H1 (cell line): ENCODE measurements around the gene HECTD3. TPM values are rescaled to one million over a fixed set of nuclear protein-coding genes. Genes with fewer than 3 reads are reported as not detected.

Experiments used
- HDAC6 ChIP-seq: IDR thresholded peaks from one replicate; pipeline ENCODE4 v1.7.1; 2012; ENCODE audit warnings: low read depth, mild to moderate bottlenecking, inconsistent platforms, low read length, moderate library complexity
- TEAD4 ChIP-seq: IDR thresholded peaks from 2 replicates; pipeline ENCODE4 v1.6.1; 2012; ENCODE audit warnings: low read depth, low read length, inconsistent platforms, mixed read lengths
- polyA plus RNA-seq, 7 experiments: library from polyadenylated mRNA; depleted of rRNA in 3 of 7; stranded (reverse) in 5 of 7; unstranded in 2 of 7; fragments of >200 nt in 5 of 7; fragments of 200-250 nt in 2 of 7; gene quantifications; 1 replicate in 5 of 7; 2 replicates in 1 of 7; 4 replicates in 1 of 7; pipeline versions ENCODE4 v1.2.1 to v1.2.3, GENCODE V29; 2011 to 2013; ENCODE audit warnings: missing spikeins in 2 of 7, mixed read lengths in 2 of 7
- total RNA-seq: library from RNA; stranded (reverse); fragmentation: NEBNext Ultra II Directional; extraction: Animal tissue kit (Norgen Biotek cat#: 25700); gene quantifications from 2 replicates; pipeline ENCODE4 v1.2.1, GENCODE V29; 2021

The HECTD3 gene
- total and polyA plus RNA-seq, 2 of the 8 experiments (the other 6 are each of a cell fraction or from before 2014, with no cell fraction given) = 32.9 to 52.7 TPM

GRCh38 chr1:45005761-45006160 is 5.4 kb downstream of the HECTD3 start (continued):
- TF ChIP-seq HDAC6 (no peak), TEAD4 (no peak)
